Ishikawa (cell line): Measurements from ENCODE around the gene LINGO3.

ENCODE experiments used
- CEBPB ChIP-seq: IDR thresholded peaks from 2 replicates; pipeline ENCODE4 v1.6.1; 2012
- EGR1 ChIP-seq: IDR thresholded peaks from 2 replicates; pipeline ENCODE4 v1.6.1; 2012
- EP300 ChIP-seq: IDR thresholded peaks from 2 replicates; pipeline ENCODE4 v1.6.1; 2012; ENCODE audit warnings: borderline replicate concordance
- RAD21 ChIP-seq: IDR thresholded peaks from 2 replicates; pipeline ENCODE4 v1.6.1; 2012; ENCODE audit warnings: low read depth
- USF1 ChIP-seq: IDR thresholded peaks from 2 replicates; pipeline ENCODE4 v1.6.1; 2012
- YY1 ChIP-seq: IDR thresholded peaks from 2 replicates; pipeline ENCODE4 v1.6.1; 2012; ENCODE audit warnings: low read depth

- TF ChIP-seq USF1 (no peak), YY1 (no peak), CEBPB (no peak), EP300 (no peak), RAD21 (no peak), EGR1 (no peak)
Observed at GRCh38 chr19:2305452-2306280, 2.3 kb downstream of the LINGO3 start.
